HG02642 (cell line): ENCODE data around the gene MCC.
A peak's percentile ranks its signal among the peaks of the same experiment; 100 is the strongest.

Source experiments
- ATAC-seq: cut with Tn5 transposase; IDR thresholded peaks from one replicate; pipeline ENCODE4 v1.9.1; 2021; ENCODE audit warnings: mild to moderate bottlenecking; ENCODE audit not compliant: unreplicated experiment, poor library complexity

MCC gene

DNA sequence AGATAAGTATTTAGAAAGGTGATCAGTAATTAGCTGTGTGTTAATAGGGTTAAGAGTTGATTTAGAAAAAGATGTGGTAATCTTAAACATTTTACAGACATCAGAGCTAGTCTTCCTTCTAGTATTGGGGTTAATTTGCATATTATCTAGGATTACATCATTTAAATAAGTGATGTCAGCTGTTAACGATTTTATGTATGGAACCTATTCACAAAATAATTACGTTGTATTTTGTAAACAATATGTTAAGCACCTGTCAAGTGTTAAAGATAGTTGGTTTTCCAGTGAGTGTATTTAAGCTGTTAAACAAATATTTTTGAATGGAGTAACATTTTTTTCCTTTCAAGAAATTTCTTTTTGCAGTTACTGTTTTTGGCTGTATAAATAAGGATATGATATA is 509.4 kb downstream of the MCC start:
- ATAC-seq, result no peak

DNA sequence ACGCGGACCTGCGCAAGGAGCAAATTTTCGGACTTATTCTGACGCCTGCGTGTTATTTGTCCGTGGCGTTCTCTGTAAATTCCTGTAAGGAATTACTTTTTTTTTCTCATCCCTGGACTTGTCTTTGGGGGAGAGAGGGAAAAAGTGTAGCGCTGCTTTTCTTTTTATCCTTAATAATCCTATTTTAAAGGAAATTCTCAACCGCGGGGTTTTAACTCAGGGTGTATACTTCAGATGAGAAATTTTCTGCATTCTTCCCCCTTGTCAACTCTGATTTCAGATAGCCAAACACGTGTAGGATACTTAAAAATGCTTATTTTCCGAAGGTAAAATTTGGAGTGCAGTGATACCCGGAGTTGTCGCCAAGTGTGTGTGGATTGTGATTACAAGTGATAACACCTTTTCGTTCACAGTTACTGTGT is 510.8 kb downstream of the MCC start:
- ATAC-seq, result no peak

- ATAC-seq, result peak; percentile 99
Observed at GRCh38 chr5:112976432-112977309, 511.6 kb downstream of the MCC start, which contains the start of gene DCP2. Gene DCP2, plus strand, starts transcription at chr5:112976798. Its CDS starts 136 bp downstream, at chr5:112976934.

GRCh38 chr5:112975721-112976431 is 512.4 kb downstream of the MCC start:
- peak; percentile 19 for ATAC-seq

GRCh38 chr5:112974901-112975300 is 513.4 kb downstream of the MCC start:
- ATAC-seq, result no peak

DNA sequence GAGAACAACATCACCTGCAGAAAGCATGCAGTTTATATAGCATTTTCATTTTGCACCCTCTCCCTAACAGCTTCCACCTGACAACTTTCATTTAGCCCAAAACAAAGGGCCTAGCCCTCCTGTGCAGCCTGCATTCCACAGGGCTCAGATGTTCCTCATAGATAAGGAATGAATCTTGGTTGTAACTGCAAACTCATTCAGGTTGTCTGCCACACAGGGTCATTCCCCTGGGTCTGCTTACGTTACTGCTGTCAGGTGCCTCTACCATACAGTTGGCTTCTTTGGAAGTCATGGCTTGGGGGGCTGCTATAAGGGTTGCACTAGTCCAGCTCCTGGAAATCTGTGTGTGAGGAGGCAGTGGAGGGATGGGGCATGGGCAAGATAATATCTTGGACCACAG is 514.3 kb downstream of the MCC start:
- ATAC-seq, result no peak

DNA sequence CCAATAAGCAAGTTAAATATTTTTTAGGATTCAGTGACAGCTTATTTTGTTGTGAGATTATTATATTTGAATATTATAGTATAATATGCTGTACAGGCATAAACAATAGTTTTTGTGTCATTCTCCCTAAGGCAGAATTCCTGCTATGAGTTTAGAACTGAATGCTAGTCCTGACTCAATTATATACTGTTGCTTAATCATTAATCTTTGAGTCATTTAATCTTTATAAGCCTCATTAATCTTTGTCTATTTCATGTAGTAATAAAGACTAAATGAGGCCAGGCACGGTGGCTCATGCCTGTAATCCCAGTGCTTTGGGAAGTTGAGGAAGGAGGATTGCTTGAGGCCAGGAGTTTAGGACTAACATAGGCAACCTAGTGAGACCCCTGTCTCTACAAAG is 515.2 kb downstream of the MCC start:
- ATAC-seq, result no peak
